HG02973 (cell line): Measurements from ENCODE around the gene ZC2HC1C.
"Not testable (repeated sequence)": the region's sequence is repeated elsewhere in the genome, so short reads cannot be mapped to it uniquely, and the experiment has no call there.

Experiments used
- ATAC-seq: cut with Tn5 transposase; IDR thresholded peaks from one replicate; pipeline ENCODE4 v1.9.1; 2021; ENCODE audit warnings: moderate library complexity; ENCODE audit not compliant: unreplicated experiment

ZC2HC1C gene

GRCh38 chr14:75053396-75054291 is 15.8 kb upstream of the ZC2HC1C start:
- no peak for ATAC-seq

- ATAC-seq = no peak
Measured at GRCh38 chr14:75054421-75054820, 15.0 kb upstream of the ZC2HC1C start.

DNA sequence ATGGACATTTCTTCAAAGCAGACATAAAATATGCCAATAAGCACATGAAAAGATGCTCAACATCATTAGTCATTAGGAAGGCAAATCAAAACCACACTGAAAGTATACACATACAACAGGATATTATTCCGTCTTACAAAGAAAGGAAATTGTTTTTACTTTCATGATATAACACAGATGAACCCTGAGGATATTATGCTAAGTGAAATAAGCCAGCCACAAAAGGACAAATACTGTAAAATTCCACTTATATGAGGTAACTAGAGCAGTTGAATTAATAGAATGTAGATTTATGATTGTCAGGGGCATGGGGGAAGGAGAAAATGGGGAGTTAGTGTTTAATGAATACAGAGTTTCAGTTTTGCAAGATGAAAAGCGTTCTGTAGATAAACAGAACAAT is 9.8 kb upstream of the ZC2HC1C start:
- no peak for ATAC-seq

DNA sequence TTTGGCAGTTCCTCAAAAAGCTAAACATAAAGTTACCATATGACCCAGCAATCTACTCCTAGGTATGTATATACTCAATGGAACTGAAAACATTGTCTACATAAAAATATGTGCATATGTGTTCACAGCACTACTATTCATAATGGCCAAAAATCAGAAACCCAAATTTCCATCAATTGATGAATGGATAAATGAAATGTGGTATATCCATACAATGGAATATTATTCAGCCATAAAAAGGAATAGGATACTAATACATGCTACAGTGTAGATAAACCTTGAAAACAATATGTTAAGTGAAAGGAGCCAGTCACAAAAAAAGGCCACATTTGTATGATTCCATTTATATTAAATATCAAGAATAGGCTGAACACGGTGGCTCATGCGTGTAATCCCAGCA is 9.0 kb upstream of the ZC2HC1C start:
- ATAC-seq = no peak

DNA sequence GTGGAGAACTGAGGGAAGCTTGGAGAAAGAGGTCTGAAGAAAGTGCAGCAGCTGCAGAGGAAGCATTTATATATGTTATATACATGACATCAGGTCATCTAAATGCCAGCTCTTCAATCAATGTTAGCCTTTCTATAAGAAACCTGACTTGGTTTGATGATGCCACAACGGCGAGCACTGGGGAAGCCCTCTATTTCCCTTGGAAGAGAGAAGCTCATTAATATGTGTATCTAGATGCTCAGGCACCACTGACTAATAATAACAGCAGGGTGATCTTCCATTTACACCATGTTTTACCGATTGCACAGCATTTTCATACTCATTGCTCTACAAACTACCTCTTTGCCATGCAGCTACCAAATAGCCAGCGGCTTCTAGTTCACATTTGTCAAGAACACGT is 6.4 kb upstream of the ZC2HC1C start:
- no peak for ATAC-seq

DNA sequence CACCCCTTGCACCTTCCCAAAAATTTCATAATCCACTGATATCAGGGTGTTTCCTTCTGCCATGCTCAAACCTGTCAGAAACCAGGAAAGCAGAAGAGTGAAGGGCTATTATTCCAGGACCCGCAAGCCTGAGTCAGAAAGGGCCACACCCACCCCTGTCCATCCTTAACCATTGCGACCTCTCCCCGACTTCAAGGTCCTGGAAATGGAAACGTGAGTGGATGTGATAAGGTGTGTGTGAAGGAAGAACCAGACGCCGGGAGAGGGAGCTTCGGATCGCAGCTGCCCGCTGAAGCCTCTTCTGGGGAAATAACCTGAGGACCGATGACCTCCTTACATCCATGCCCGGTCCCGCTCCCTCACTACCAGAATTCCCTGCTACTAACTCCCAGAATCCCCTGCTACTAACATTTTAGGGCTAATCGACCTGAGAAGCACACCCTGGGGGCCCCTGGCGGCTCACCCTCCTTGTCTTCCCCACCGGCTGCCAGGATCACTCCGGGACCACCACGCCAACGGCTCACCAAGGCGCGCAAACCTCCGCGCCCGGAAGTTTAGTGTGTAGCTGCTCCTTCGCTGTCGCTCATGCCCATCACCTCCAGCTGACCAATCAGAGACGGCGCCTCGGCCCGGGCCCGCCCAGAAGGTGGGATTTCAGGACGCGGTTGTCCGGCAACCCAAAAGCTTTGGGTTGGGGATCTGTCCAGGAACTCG is 5.8 kb upstream of the ZC2HC1C start, which contains the start of gene ACYP1:
Gene ACYP1 (minus strand): TSS at position 534 of the 714 bp plus-strand sequence. CDS start 471 bp downstream, at position 63.
- peak; percentile 97 for ATAC-seq

- no peak for ATAC-seq
Measured at GRCh38 chr14:75064205-75064567, 5.3 kb upstream of the ZC2HC1C start.

DNA sequence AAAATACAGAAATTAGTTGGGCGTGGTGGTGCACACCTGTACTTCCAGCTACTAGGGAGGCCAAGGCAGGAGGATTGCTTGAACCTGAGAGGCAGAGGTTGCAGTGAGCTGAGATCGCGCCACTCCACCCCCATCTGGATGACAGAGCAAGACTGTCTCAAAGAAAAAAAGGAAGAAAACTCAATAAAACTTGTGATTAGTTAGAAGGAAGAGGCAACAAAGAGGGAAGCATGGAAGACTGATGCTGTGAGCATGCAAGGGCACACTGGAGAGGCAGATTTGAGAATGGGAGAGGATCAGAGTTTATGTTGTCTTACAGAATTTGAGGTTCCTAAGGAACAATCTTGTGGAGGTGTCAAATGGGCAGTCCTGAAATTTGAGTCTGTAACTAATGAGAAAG is 2.8 kb upstream of the ZC2HC1C start:
- no peak for ATAC-seq

GRCh38 chr14:75067212-75067611 is 2.2 kb upstream of the ZC2HC1C start:
- ATAC-seq = no peak

GRCh38 chr14:75067765-75068164 is 1.7 kb upstream of the ZC2HC1C start:
- ATAC-seq = not testable (repeated sequence)

- ATAC-seq = no peak
Measured at GRCh38 chr14:75068294-75069120, 934 bp upstream of the ZC2HC1C start.

- ATAC-seq = no peak
Measured at GRCh38 chr14:75069811-75070145, 337 bp downstream of the ZC2HC1C start.

GRCh38 chr14:75070383-75070782 is 942 bp downstream of the ZC2HC1C start:
- no peak for ATAC-seq

DNA sequence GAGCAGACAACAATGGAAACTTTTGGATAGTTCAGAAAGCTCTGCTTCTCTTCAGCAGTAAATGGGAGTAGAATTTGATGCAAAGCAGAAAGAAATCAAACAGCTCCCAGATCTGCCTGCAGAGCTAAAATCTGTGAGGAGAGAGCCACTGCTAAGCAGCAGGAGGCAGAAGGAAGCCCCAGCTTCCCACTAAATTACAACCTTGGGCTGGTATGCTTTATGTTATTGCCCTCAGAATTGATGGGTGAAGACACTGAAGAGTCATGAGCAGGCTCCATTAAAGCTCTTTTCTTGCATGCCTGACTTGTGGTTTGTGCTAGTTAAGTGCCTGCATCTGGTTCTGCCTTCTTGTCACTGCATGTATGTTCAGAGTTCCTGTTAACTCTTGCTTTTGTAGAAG is 8.4 kb downstream of the ZC2HC1C start:
- ATAC-seq = no peak

- ATAC-seq = no peak
Measured at GRCh38 chr14:75079521-75079920, 10.1 kb downstream of the ZC2HC1C start.

DNA sequence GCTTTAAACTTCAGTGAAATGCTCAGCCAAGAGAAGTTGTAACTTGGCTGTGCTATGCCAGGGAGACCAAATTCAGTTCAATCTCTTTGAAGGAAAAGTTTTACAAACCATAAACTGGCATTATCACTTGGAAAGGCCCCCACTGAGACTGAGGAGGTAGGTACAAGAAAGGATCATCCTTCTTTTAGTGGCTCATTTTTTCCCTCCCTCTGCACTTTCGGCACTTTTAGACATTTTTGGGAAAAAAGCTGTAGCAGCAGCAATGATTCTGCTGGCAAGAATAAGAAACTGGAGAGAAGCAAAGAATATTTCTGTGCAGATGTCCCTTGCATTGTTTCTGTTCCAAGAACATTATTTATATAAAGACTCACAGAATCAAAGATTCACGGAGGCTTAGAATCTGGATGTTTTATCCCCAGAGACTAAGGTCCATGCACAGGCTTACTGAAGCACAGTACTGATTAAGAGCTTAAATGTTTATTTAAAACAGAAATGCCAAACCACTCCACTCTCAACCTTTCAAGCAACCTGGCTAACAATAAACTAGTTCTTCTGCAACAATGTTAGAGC is 12.3 kb downstream of the ZC2HC1C start:
- ATAC-seq = no peak

DNA sequence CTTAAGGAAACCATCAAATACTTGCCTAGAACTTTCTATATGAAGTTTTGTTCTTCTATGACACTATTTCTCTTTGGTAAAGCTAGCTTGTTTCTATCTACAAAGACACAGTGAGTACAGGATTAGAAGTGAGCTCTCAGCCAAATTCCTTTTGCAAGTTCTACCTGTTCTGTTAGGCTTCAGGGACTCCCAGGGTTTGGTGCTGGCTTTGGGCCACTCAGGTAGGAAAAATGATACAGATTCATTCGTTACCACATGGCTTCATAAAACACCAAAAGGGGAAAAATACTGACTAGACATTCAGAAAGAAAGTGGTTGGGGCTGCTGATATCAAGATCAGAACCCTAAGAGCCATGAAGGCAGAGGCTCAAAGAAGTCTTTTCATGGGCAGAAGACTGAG is 13.8 kb downstream of the ZC2HC1C start:
- no peak for ATAC-seq

- no peak for ATAC-seq
Measured at GRCh38 chr14:75084513-75084912, 15.1 kb downstream of the ZC2HC1C start.

DNA sequence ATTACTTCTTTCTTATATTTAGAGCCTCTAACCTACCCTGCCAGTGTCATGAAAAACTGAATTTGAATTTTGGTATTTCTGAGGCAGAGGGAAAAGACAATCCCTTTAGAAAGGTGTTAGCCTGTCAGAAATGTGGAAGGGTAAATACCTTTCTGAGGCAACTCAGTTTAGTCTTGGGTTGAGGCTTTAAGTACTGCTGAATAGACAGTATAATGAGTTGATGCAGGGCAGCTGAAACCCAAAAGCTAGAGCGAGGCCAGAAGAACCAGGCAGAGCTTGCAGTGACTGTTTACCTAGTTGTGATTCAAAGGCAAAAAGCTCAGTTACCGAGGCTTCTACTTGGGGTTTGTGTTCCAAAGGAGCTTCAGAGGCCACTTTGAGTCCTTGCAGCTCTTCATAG is 18.7 kb downstream of the ZC2HC1C start:
- no peak for ATAC-seq

GRCh38 chr14:75088566-75089373 is 19.3 kb downstream of the ZC2HC1C start:
- ATAC-seq = no peak
